Right ventricle myocardium superior (tissue), 1 donor: ENCODE measurements around the gene EIF4ENIF1. TPM values are rescaled to one million over a fixed set of nuclear protein-coding genes. Genes with fewer than 3 reads are reported as not detected.
"Not testable (repeated sequence)": the region's sequence is repeated elsewhere in the genome, so short reads cannot be mapped to it uniquely, and the experiment has no call there.

Experiments used
- ATAC-seq: fragments of 200-7000 bp; cut with Tn5 transposase; one replicate; pipeline ENCODE4 v1.9.1; 2020; ENCODE audit warnings: mild to moderate bottlenecking; ENCODE audit not compliant: poor library complexity
- DNase-seq: peaks from one replicate; pipeline ENCODE4 v3.0.0-alpha.2; 2020
- intact Hi-C: fragments of 100-400 bp; cut with DNase I; formaldehyde crosslinking; loops from one replicate; pipeline ENCODE4 v1.11.2; 2022
- total RNA-seq: library from RNA; stranded (reverse); fragmentation: NEBNext Ultra II Directional; extraction: Animal tissue kit (Norgen Biotek cat#: 25700); gene quantifications from one replicate; pipeline ENCODE4 v1.2.1, GENCODE V29; 2021
- donor health status: DM: no; HTN: yes; CAD: no; lungs with severe emphysema.

The EIF4ENIF1 gene
- total RNA-seq, 1 donor from 2014 or later = 21.7 TPM

- intact Hi-C loops = no loop called here
- ATAC-seq (peak; percentile 50), DNase-seq (no peak)
Measured at GRCh38 chr22:31449506-31449905, 40.1 kb downstream of the EIF4ENIF1 start.

GRCh38 chr22:31448382-31448781, 41.3 kb downstream of the EIF4ENIF1 start:
- intact Hi-C loops = no loop called here
- DNase-seq (no peak), ATAC-seq (peak; percentile 67)

GRCh38 chr22:31447337-31447736, 42.3 kb downstream of the EIF4ENIF1 start:
- intact Hi-C loops = no loop called here
- DNase-seq (no peak), ATAC-seq (peak; percentile 54)

- no peak for ATAC-seq
- no peak for DNase-seq
- intact Hi-C loops = no loop called here
Measured at GRCh38 chr22:31446767-31447166, 42.9 kb downstream of the EIF4ENIF1 start.

GRCh38 chr22:31446208-31446607, 43.4 kb downstream of the EIF4ENIF1 start:
- ATAC-seq = no peak
- no peak for DNase-seq
- intact Hi-C loops = no loop called here

- intact Hi-C loops = no loop called here
- ATAC-seq = no peak
- no peak for DNase-seq
Measured at GRCh38 chr22:31445642-31446041, 44.0 kb downstream of the EIF4ENIF1 start.

GRCh38 chr22:31443516-31443915, 46.1 kb downstream of the EIF4ENIF1 start:
- ATAC-seq (no peak), DNase-seq (no peak)
- intact Hi-C loops = no loop called here

- no peak for DNase-seq
- intact Hi-C loops = no loop called here
- peak; percentile 57 for ATAC-seq
Measured at GRCh38 chr22:31442768-31443489, 46.7 kb downstream of the EIF4ENIF1 start.

- intact Hi-C loops = no loop called here
- ATAC-seq = no peak
- no peak for DNase-seq
Measured at GRCh38 chr22:31441652-31442051, 48.0 kb downstream of the EIF4ENIF1 start.

- ATAC-seq (no peak), DNase-seq (no peak)
- intact Hi-C loops = no loop called here
Measured at GRCh38 chr22:31440681-31441080, 49.0 kb downstream of the EIF4ENIF1 start.

GRCh38 chr22:31439808-31440207, 49.8 kb downstream of the EIF4ENIF1 start:
- DNase-seq (peak; percentile 79), ATAC-seq (peak; percentile 89)
- intact Hi-C loops = no loop called here

- DNase-seq (no peak), ATAC-seq (no peak)
- intact Hi-C loops = no loop called here
Measured at GRCh38 chr22:31436132-31436531, 53.5 kb downstream of the EIF4ENIF1 start.

- intact Hi-C loops = no loop called here
- DNase-seq (no peak), ATAC-seq (no peak)
Measured at GRCh38 chr22:31431950-31432349, 57.7 kb downstream of the EIF4ENIF1 start.

GRCh38 chr22:31425331-31426050, 64.2 kb downstream of the EIF4ENIF1 start:
- no peak for ATAC-seq
- no peak for DNase-seq
- intact Hi-C loops = no loop called here

GRCh38 chr22:31402350-31402749, 87.3 kb downstream of the EIF4ENIF1 start:
- DNase-seq, intact Hi-C loops, ATAC-seq: not testable (repeated sequence)

- ATAC-seq (no peak), DNase-seq (no peak)
- intact Hi-C loops = no loop called here
Measured at GRCh38 chr22:31400023-31400397, 89.6 kb downstream of the EIF4ENIF1 start.

- intact Hi-C loops = loop anchor here (2.0 to 5.0 kb wide), 2 partner anchors 52 to 97 kb away; partner anchors contain the start of genes PATZ1 and SFI1
- ATAC-seq (peak; percentile 99), DNase-seq (peak; percentile 98)
Measured at GRCh38 chr22:31399211-31400022, 90.2 kb downstream of the EIF4ENIF1 start, which contains the start of gene DRG1. Gene DRG1, plus strand, starts transcription at chr22:31399604. Its CDS starts 80 bp downstream, at chr22:31399684.

- ATAC-seq = no peak
- intact Hi-C loops = loop anchor here (2.0 to 5.0 kb wide), 2 partner anchors 51 to 99 kb away; partner anchors contain the start of genes PATZ1 and SFI1
- DNase-seq = no peak
Measured at GRCh38 chr22:31398231-31398630, 91.4 kb downstream of the EIF4ENIF1 start.

- DNase-seq (no peak), ATAC-seq (no peak)
- intact Hi-C loops = no loop called here
Measured at GRCh38 chr22:31394326-31394725, 95.3 kb downstream of the EIF4ENIF1 start.
